LNCaP clone FGC (cell line): Measurements from ENCODE around the gene IER5L.
"Not testable (repeated sequence)": the region's sequence is repeated elsewhere in the genome, so short reads cannot be mapped to it uniquely, and the experiment has no call there.

Source experiments
- DNase-seq: peaks from one replicate; pipeline ENCODE4 v3.0.0-alpha.2; 2011; ENCODE audit warnings: low read depth
- H3K4me3 ChIP-seq: 2 replicates; pipeline ENCODE4 v1.5.1; 2011; ENCODE audit warnings: mild to moderate bottlenecking, low read depth, low read length, control low read depth
- TF ChIP-seq, protein P1 (sequence below): IDR thresholded peaks from 2 replicates; pipeline ENCODE4 v1.5.1; 2012; ENCODE audit warnings: mild to moderate bottlenecking; ENCODE audit not compliant: control insufficient read depth, insufficient read depth; ENCODE audit errors: extremely low read depth

The IER5L gene

DNA sequence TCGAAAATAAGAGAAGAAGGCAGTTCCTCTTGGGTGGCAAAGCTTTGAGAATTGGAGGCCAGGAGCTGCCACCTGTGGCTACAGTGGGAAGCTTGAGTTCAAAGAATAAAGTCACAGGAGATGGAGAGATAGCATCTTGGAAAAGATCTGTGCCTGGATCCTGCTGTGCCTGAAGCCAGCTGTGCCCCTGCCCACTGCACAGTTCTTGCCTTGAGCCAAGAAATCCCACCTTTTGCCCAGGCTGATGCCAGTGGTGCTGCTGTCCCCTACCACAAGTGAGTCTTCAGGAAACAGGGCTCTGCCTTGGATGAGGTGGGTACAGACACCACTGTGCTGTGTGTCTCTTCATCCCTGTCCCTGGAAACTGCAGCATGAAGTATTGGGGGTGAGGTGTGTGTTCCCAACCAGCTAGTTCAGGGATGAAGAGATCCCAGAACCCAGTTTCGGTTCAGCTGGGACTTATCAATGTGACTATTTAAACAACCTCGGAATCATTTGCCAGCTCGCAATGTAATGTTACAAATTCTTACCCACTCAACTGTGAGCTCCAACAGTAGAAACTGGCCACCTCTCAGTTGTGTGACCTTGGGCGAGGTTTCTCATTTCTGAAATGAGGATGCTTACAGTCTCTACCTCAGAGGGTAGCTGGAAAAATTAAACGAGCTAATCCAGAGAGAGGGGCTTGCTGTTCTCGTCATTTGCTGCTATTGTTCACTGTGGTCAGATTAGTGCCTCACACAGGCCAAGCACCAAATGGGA lies 5.9 kb downstream of the IER5L start:
- TF ChIP-seq, protein P1, sequence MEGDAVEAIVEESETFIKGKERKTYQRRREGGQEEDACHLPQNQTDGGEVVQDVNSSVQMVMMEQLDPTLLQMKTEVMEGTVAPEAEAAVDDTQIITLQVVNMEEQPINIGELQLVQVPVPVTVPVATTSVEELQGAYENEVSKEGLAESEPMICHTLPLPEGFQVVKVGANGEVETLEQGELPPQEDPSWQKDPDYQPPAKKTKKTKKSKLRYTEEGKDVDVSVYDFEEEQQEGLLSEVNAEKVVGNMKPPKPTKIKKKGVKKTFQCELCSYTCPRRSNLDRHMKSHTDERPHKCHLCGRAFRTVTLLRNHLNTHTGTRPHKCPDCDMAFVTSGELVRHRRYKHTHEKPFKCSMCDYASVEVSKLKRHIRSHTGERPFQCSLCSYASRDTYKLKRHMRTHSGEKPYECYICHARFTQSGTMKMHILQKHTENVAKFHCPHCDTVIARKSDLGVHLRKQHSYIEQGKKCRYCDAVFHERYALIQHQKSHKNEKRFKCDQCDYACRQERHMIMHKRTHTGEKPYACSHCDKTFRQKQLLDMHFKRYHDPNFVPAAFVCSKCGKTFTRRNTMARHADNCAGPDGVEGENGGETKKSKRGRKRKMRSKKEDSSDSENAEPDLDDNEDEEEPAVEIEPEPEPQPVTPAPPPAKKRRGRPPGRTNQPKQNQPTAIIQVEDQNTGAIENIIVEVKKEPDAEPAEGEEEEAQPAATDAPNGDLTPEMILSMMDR = no peak
- no peak for DNase-seq

DNA sequence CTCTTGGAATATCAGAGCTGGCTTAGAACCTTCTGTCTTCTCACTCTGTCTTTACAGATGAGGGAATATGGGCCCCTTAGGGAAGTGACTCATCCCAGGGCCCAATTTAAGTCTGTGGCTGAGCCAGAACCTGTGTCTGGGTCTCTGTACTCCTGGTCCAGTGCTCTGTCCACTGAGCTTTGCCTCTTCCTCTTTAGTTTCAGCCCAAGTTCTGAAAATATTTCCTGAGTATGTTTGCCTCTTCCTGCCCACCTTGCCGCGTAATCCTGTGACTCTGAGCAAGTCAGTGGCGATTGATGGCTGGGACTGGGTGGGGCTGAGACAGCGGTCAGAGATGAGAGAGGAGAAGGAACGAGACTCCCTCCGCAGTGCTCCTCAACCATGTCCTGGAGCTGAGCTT lies 7.8 kb downstream of the IER5L start:
- H3K4me3 ChIP-seq = no peak overlapping the region
- no peak for DNase-seq
- TF ChIP-seq, protein P1 = no peak

More for the DNA sequence above, 5.9 kb downstream of the IER5L start:
- H3K4me3 ChIP-seq = no peak overlapping the region

DNA sequence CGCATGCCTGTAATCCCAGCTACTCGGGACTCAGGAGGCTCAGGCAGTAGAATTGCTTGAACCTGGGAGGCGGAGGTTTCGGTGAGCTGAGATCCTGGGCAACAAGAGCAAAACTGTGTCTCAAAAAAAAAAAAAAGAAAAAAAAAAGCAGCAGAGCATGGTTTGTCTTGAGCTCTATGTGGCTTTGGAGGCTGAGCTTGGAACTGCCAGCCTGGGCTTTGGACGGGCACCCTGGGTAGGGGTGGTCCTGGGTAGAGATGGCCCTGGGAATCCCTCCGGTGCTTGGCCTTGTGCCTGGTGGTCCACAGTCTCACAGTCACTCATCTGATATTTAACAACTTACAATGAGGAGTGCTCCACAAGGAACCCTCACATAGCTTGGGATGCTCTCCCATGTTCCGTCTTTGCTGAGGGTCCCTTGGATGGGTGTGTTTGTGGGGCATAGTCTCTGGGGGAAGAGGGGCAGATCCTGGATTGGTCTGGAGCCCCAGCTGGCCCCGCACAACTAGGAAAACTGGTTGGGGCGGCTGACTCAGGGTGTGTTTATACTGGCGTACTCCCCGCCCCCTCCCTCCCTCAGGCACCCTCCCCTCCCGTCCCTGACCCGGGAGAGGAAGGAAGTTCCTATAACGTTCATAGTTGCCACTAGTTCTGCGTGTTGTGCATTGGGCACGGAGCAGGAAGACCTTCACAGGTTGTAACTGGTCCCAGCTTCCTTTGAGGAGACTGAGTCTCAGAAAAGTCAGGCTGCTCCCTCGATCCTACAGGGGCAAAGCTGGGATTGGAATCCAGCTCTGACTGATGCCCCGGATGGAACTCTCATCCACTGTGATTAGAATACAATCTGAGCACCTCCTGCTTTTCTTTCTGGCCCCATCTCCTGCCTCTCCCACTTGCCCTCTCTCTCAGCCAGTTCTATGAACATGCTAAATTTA lies 11.2 kb downstream of the IER5L start:
- peak overlapping the region; percentile 43 for H3K4me3 ChIP-seq
- TF ChIP-seq, protein P1 = no peak
- peak; percentile 77 for DNase-seq

DNA sequence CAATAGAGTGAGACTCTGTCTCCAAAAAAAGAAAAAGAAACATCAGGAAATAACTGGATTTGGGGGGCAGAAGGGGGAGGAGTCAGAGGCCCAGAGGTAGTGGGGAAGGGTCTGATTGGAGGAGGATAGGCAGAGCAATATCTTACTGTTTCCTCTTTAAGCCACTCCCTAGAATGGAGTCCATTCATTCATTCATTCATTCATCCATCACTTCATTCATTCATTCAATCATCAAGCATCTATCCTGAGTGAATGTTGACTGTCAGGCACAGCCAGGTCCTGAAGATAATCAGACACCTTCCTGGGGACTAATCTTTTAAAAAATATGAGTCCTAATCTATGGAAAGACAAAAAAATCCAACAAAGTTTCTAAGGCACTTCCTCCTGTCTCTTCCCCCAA lies 12.9 kb downstream of the IER5L start:
- TF ChIP-seq, protein P1 = no peak
- no peak overlapping the region for H3K4me3 ChIP-seq
- DNase-seq = no peak

DNA sequence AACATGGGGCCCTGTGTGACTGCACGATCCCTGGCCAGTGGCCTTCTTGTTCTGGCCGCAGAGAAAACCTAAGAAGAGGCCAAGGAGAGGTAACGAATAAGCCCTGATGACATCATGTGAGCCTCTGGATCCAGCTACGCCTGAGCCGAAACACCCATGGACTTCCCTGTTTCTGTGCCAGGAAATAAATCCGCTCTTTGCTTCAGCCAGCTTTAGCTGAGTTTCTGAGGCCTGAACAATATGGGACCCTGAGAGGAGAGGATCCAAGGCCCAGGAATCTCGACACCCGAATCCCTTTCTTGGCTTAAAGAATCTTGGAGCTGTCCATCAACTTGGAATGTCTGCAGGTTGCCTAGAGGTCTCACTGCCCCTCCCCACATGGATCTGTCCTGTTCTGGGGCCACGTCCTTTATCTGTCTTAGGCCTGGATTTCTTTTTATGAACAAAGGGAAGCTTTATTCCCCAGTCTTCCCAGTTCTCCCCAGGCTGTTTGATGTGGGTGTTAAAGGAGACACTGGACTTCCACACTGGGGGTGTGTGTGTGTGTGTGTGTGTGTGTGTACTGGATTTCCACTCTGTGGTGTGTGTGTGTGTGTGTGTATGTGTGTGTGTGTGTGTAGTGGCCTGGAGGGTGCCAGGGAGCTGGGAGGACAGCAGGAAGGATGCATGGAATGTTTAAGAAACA lies 13.7 kb downstream of the IER5L start:
- DNase-seq = no peak
- H3K4me3 ChIP-seq = no peak overlapping the region
- TF ChIP-seq, protein P1 = no peak

DNA sequence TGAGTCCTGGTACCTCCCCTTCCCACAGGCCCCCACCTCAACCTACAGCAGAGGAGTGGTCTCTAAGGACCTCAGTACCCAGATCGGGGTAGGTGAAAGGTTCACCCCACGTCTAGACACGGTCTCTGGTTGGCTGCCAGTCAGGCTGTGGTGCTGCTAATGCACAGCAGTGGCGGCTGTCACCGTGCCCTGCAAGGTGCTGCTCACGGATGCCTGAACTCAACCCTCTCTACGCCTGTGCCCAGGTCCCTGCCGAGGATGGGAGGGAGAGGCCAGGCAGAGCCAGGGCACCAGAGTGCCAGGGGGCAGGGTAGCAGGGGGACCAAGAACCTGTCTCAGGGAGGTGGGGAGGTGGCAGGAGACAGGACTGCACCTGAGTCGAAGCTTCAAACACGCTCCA lies 14.3 kb downstream of the IER5L start:
- no peak for DNase-seq
- H3K4me3 ChIP-seq = no peak overlapping the region
- TF ChIP-seq, protein P1 = no peak

DNA sequence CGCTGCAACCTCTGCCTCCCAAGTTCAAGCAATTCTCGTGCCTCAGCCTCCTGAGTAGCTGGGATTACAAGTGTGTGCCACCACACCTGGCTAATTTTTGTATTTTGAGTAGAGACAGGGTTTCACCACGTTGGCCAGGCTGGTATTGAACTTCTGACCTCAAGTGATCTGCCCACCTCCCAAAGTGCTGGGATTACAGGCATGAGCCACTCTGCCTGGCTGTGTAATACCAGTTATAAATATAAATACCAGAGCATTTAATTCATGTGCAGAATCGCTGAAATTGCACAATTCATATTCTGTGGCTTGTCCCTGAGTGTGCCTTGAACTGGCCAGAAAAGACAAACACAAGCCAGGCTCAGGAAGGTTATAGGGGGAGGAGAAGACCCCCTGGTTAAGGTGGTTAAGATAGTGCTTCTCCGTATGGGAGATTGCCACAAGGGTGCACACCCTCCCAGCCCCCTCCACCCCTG lies 14.8 kb downstream of the IER5L start:
- not testable (repeated sequence) for DNase-seq, H3K4me3 ChIP-seq
